ENCODE measurements around the gene KRT6B.
"Not testable (repeated sequence)": the region's sequence is repeated elsewhere in the genome, so short reads cannot be mapped to it uniquely, and the experiment has no call there.

Gene KRT6B

DNA sequence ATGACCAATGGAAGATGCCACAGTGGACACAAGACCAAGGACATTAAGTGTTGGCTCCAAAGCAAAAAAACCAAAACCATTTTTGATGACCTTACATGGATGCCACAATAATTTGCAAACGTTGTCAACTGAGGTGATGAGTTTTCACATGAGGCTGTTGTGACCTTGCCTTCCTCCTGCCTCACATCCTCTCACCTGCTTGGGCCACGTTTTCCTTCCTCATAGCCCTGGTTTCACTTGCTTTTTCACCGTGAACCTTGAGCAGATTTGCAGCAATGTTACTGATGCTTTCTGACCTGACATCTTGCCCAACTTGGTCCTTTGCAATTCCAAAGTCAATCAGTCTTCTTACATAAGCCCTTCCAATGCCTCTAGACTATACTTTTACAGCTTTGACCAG, 3.7 kb downstream of the KRT6B start:
- Histone ChIP-seq H2AK5ac (ENCODE audit: low read length) (no peak overlapping the region), H2AFZ (ENCODE audit: insufficient read depth, low read length, poor library complexity) (no peak overlapping the region), H3K4me3 (ENCODE audit: low read depth, low read length) (no peak overlapping the region), H3K9me3 (ENCODE audit: insufficient read depth, low read depth, low read length) (peaks cover 3% of the 10 kb centered on the region), H3K9ac (ENCODE audit: low read length) (no peak overlapping the region), H3K79me2 (ENCODE audit: control insufficient read depth, insufficient read depth, low read length, poor library complexity) (no peaks in the 10 kb centered on the region), H2BK5ac (ENCODE audit: low read depth, low read length, poor library complexity) (no peak overlapping the region), H3K27ac (ENCODE audit: low read depth, low read length) (no peak overlapping the region), H3K23ac (ENCODE audit: low read length) (no peak overlapping the region), H2BK12ac (ENCODE audit: low read length) (no peak overlapping the region), H3K14ac (ENCODE audit: low read length) (no peak overlapping the region), H4K12ac (ENCODE audit: low read depth, low read length) (no peak overlapping the region), H4K8ac (ENCODE audit: low read depth, low read length) (no peak overlapping the region), H3K27me3 (ENCODE audit: insufficient read depth, low read length) (no peaks in the 10 kb centered on the region), H3K79me1 (ENCODE audit: low read length) (no peaks in the 10 kb centered on the region), H3K18ac (ENCODE audit: low read length) (no peak overlapping the region), H3K36me3 (ENCODE audit: control insufficient read depth in 1 of 2, insufficient read depth in 2 of 2, low read length in 2 of 2) (no peaks in the 10 kb centered on the region), H3K4me1 (ENCODE audit: control insufficient read depth in 1 of 2, insufficient read depth in 2 of 2, low read length in 2 of 2) (peaks cover 0 to 1% of the 10 kb centered on the region in 2 experiments), H3K4ac (ENCODE audit: low read depth, low read length) (no peak overlapping the region), H4K91ac (ENCODE audit: low read depth, low read length) (no peak overlapping the region), H2BK120ac (ENCODE audit: insufficient read depth, low read length, poor library complexity) (no peak overlapping the region), H3K4me2 (ENCODE audit: low read length) (no peak overlapping the region)
- WGBS (ENCODE audit: extremely low coverage, insufficient coverage, insufficient read length) = no CpG with 5 or more reads among the region's 3 CpGs
- DNase-seq = no peak

- H3K79me1 ChIP-seq (ENCODE audit: low read length); H3K23ac ChIP-seq (ENCODE audit: low read length); H2AFZ ChIP-seq (ENCODE audit: insufficient read depth, low read length, poor library complexity); H3K9me3 ChIP-seq (ENCODE audit: insufficient read depth, low read depth, low read length); H3K4me3 ChIP-seq (ENCODE audit: low read depth, low read length); H3K79me2 ChIP-seq (ENCODE audit: control insufficient read depth, insufficient read depth, low read length, poor library complexity); DNase-seq; H3K9ac ChIP-seq (ENCODE audit: low read length); H3K4me1 ChIP-seq (ENCODE audit: control insufficient read depth in 1 of 2, insufficient read depth in 2 of 2, low read length in 2 of 2); H2BK120ac ChIP-seq (ENCODE audit: insufficient read depth, low read length, poor library complexity); H3K4me2 ChIP-seq (ENCODE audit: low read length); H4K8ac ChIP-seq (ENCODE audit: low read depth, low read length); H3K14ac ChIP-seq (ENCODE audit: low read length); H3K27me3 ChIP-seq (ENCODE audit: insufficient read depth, low read length); H3K4ac ChIP-seq (ENCODE audit: low read depth, low read length); H3K18ac ChIP-seq (ENCODE audit: low read length); H2AK5ac ChIP-seq (ENCODE audit: low read length); H3K27ac ChIP-seq (ENCODE audit: low read depth, low read length); H2BK5ac ChIP-seq (ENCODE audit: low read depth, low read length, poor library complexity); H2BK12ac ChIP-seq (ENCODE audit: low read length); H4K12ac ChIP-seq (ENCODE audit: low read depth, low read length); H3K36me3 ChIP-seq (ENCODE audit: control insufficient read depth in 1 of 2, insufficient read depth in 2 of 2, low read length in 2 of 2); H4K91ac ChIP-seq (ENCODE audit: low read depth, low read length): not testable (repeated sequence)
- no CpG with 5 or more reads among the region's 11 CpGs for WGBS (ENCODE audit: extremely low coverage, insufficient coverage, insufficient read length)
Observed at GRCh38 chr12:52447196-52447595, 4.8 kb downstream of the KRT6B start.

DNA sequence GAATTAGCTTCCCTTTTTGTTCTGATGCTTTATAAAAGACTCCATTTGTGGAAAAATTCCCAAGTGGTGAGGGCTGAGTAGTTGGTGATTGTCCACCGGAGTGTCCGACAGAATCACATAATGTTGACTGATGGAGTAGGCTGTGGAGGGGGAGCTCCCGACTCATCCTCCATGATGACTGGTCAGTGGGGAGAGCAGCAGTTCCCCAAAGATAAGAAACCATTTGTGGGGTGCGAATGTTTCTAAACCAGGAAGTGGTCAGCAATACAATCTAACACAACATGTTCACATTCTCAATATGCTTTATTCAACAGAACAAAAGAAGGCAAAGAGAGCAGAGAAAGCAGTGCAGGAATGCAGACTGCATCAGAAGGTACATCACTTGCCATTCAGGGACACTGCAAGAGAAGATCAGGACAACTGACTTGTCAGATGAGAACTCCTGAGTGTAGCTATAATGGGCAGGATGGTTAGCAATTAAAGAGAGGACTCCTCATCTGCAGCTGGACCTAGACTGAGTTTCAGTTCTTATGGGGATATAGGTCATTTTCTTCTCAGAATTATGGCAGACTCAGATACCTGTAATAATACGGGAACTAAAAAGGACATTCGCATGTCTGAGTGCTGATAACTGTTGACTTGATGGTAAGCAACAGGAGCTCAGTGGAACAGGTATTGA, 5.4 kb downstream of the KRT6B start:
- Histone ChIP-seq H2BK120ac (ENCODE audit: insufficient read depth, low read length, poor library complexity) (no peak overlapping the region), H2BK12ac (ENCODE audit: low read length) (no peak overlapping the region), H2AFZ (ENCODE audit: insufficient read depth, low read length, poor library complexity) (no peak overlapping the region), H4K12ac (ENCODE audit: low read depth, low read length) (no peak overlapping the region), H3K4ac (ENCODE audit: low read depth, low read length) (no peak overlapping the region), H2BK5ac (ENCODE audit: low read depth, low read length, poor library complexity) (no peak overlapping the region), H3K9me3 (ENCODE audit: insufficient read depth, low read depth, low read length) (peaks cover 3% of the 10 kb centered on the region), H3K14ac (ENCODE audit: low read length) (no peak overlapping the region), H3K27me3 (ENCODE audit: insufficient read depth, low read length) (no peaks in the 10 kb centered on the region), H3K18ac (ENCODE audit: low read length) (no peak overlapping the region), H3K79me2 (ENCODE audit: control insufficient read depth, insufficient read depth, low read length, poor library complexity) (no peaks in the 10 kb centered on the region), H3K4me1 (ENCODE audit: control insufficient read depth in 1 of 2, insufficient read depth in 2 of 2, low read length in 2 of 2) (peaks cover 5 to 14% of the 10 kb centered on the region in 2 experiments), H3K4me2 (ENCODE audit: low read length) (no peak overlapping the region), H3K9ac (ENCODE audit: low read length) (no peak overlapping the region), H3K27ac (ENCODE audit: low read depth, low read length) (no peak overlapping the region), H2AK5ac (ENCODE audit: low read length) (no peak overlapping the region), H4K8ac (ENCODE audit: low read depth, low read length) (no peak overlapping the region), H3K23ac (ENCODE audit: low read length) (no peak overlapping the region), H3K36me3 (ENCODE audit: control insufficient read depth in 1 of 2, insufficient read depth in 2 of 2, low read length in 2 of 2) (no peaks in the 10 kb centered on the region), H3K4me3 (ENCODE audit: low read depth, low read length) (no peak overlapping the region), H4K91ac (ENCODE audit: low read depth, low read length) (no peak overlapping the region), H3K79me1 (ENCODE audit: low read length) (peaks cover 5% of the 10 kb centered on the region)
- no CpG with 5 or more reads among the region's 6 CpGs for WGBS (ENCODE audit: extremely low coverage, insufficient coverage, insufficient read length)
- DNase-seq = no peak

GRCh38 chr12:52445876-52446275, 6.1 kb downstream of the KRT6B start:
- Histone ChIP-seq H3K4me1 (ENCODE audit: control insufficient read depth in 1 of 2, insufficient read depth in 2 of 2, low read length in 2 of 2) (peaks cover 9 to 20% of the 10 kb centered on the region in 2 experiments), H3K18ac (ENCODE audit: low read length) (no peak overlapping the region), H3K9ac (ENCODE audit: low read length) (no peak overlapping the region), H4K91ac (ENCODE audit: low read depth, low read length) (no peak overlapping the region), H3K9me3 (ENCODE audit: insufficient read depth, low read depth, low read length) (peaks cover 3% of the 10 kb centered on the region), H3K27ac (ENCODE audit: low read depth, low read length) (no peak overlapping the region), H3K4ac (ENCODE audit: low read depth, low read length) (no peak overlapping the region), H2AK5ac (ENCODE audit: low read length) (no peak overlapping the region), H3K14ac (ENCODE audit: low read length) (no peak overlapping the region), H3K27me3 (ENCODE audit: insufficient read depth, low read length) (no peaks in the 10 kb centered on the region), H2BK12ac (ENCODE audit: low read length) (no peak overlapping the region), H3K36me3 (ENCODE audit: control insufficient read depth in 1 of 2, insufficient read depth in 2 of 2, low read length in 2 of 2) (no peaks in the 10 kb centered on the region), H3K4me3 (ENCODE audit: low read depth, low read length) (no peak overlapping the region), H3K23ac (ENCODE audit: low read length) (no peak overlapping the region), H2BK5ac (ENCODE audit: low read depth, low read length, poor library complexity) (no peak overlapping the region), H2AFZ (ENCODE audit: insufficient read depth, low read length, poor library complexity) (no peak overlapping the region), H4K8ac (ENCODE audit: low read depth, low read length) (no peak overlapping the region), H3K79me1 (ENCODE audit: low read length) (peaks cover 7% of the 10 kb centered on the region), H3K79me2 (ENCODE audit: control insufficient read depth, insufficient read depth, low read length, poor library complexity) (no peaks in the 10 kb centered on the region), H4K12ac (ENCODE audit: low read depth, low read length) (no peak overlapping the region), H3K4me2 (ENCODE audit: low read length) (no peak overlapping the region), H2BK120ac (ENCODE audit: insufficient read depth, low read length, poor library complexity) (no peak overlapping the region)
- DNase-seq = no peak
- WGBS (ENCODE audit: extremely low coverage, insufficient coverage, insufficient read length) = no CpG with 5 or more reads among the region's 3 CpGs
